Mesodermal cell (in vitro differentiated cells): ENCODE results near the gene ULBP3.

ENCODE experiments used
- H3K27ac ChIP-seq: 2 replicates; pipeline ENCODE4 v1.7.0; 2013; ENCODE audit warnings: mild to moderate bottlenecking, low read depth, low read length, moderate library complexity; ENCODE audit not compliant: severe bottlenecking
- H3K36me3 ChIP-seq: 2 replicates; pipeline ENCODE4 v1.7.1; 2013; ENCODE audit warnings: mild to moderate bottlenecking, low read length, moderate library complexity; ENCODE audit not compliant: control insufficient read depth, insufficient read depth
- H3K4me1 ChIP-seq: one replicate; pipeline ENCODE4 v1.7.1; 2013; ENCODE audit warnings: mild to moderate bottlenecking, low read length; ENCODE audit not compliant: insufficient read depth, control insufficient read depth, poor library complexity, severe bottlenecking
- H3K4me3 ChIP-seq: 2 replicates; pipeline ENCODE4 v1.7.0; 2013; ENCODE audit warnings: low read length, control low read depth, mild to moderate bottlenecking; ENCODE audit not compliant: insufficient read depth, poor library complexity, severe bottlenecking; ENCODE audit errors: extremely low read depth
- H3K9me3 ChIP-seq: 2 replicates; pipeline ENCODE4 v1.7.1; 2013; ENCODE audit warnings: mild to moderate bottlenecking, low read length, moderate library complexity; ENCODE audit not compliant: control insufficient read depth
- WGBS, 2 experiments: methylation state at CpG; one replicate each; pipeline ENCODE4 v1.1.5; 2013; ENCODE audit warnings: missing lambda C conversion rate in 2 of 2; ENCODE audit not compliant: insufficient coverage in 2 of 2; 5-methylcytosine and 5-hydroxymethylcytosine counted together

ULBP3 gene

GRCh38 chr6:150058986-150059385 lies 9.9 kb downstream of the ULBP3 start:
- H3K4me3 ChIP-seq: no peak overlapping the region
- H3K4me1 ChIP-seq: no peaks in the 10 kb centered on the region
- no peak overlapping the region for H3K27ac ChIP-seq
- no peaks in the 10 kb centered on the region for H3K9me3 ChIP-seq
- 94 to 96% methylated on average over 6 of the region's 6 CpGs for WGBS, 2 experiments
- H3K36me3 ChIP-seq: peaks cover 10% of the 10 kb centered on the region

- Histone ChIP-seq H3K4me1 (no peaks in the 10 kb centered on the region), H3K27ac (no peak overlapping the region), H3K4me3 (no peak overlapping the region), H3K36me3 (peaks cover 10% of the 10 kb centered on the region), H3K9me3 (no peaks in the 10 kb centered on the region)
- WGBS, 2 experiments: 92 to 94% methylated on average over 7 to 10 of the region's 14 CpGs
Observed at GRCh38 chr6:150058231-150058792, 10.6 kb downstream of the ULBP3 start.

GRCh38 chr6:150057501-150057951 lies 11.4 kb downstream of the ULBP3 start:
- WGBS, 2 experiments: 87 to 89% methylated on average over 26 to 28 of the region's 29 CpGs
- Histone ChIP-seq H3K4me3 (no peak overlapping the region), H3K4me1 (no peaks in the 10 kb centered on the region), H3K27ac (no peak overlapping the region), H3K36me3 (peaks cover 10% of the 10 kb centered on the region), H3K9me3 (no peaks in the 10 kb centered on the region)

DNA sequence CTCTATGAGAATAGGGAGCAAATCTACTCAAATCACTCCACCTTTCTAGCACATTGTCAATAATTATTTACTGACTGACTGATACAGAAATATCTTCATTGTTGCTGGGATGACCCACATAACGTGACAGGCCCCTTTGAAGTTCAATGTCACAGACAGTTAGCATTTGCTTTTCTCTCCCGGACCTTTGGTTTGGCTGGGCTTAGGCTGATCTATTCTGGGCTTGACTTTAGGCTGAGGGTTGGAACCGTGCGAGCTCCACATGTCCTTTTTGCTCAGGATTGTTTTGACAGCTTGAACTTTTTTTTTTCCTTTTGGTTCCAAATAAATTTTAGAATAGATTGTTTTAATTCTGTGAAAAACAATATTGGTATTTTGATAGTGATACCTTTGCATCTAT lies 12.0 kb downstream of the ULBP3 start:
- WGBS, 2 experiments: 74 to 88% methylated on average over 2 to 4 of the region's 4 CpGs
- H3K4me3 ChIP-seq: no peak overlapping the region

GRCh38 chr6:150056156-150056555 lies 12.8 kb downstream of the ULBP3 start:
- no peak overlapping the region for H3K4me3 ChIP-seq
- no peak overlapping the region for H3K27ac ChIP-seq
- H3K4me1 ChIP-seq: no peaks in the 10 kb centered on the region
- H3K9me3 ChIP-seq: no peaks in the 10 kb centered on the region
- 75 to 77% methylated on average over 10 to 12 of the region's 12 CpGs for WGBS, 2 experiments
- peaks cover 3% of the 10 kb centered on the region for H3K36me3 ChIP-seq

More for the DNA sequence above, 12.0 kb downstream of the ULBP3 start:
- no peaks in the 10 kb centered on the region for H3K9me3 ChIP-seq
- peaks cover 10% of the 10 kb centered on the region for H3K36me3 ChIP-seq
- H3K27ac ChIP-seq: no peak overlapping the region
- no peaks in the 10 kb centered on the region for H3K4me1 ChIP-seq

DNA sequence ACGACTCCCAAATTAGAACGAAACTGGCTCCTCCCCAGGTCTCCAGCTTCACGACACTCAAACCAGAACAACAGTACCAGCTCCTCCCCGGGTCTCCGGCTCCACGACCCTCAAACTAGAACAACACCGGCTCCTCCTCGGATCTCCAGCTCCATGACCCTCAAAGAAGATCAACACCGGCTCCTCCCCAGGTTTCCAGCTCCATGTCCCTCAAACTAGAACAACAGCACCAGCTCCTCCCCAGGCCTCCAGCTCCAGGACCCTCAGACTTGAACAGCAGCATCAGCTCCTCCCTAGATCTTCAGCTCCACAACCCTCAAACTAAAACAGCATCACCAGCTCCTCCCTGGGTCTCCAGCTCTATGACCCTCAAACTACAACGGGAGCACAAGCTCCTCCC lies 13.8 kb downstream of the ULBP3 start:
- H3K27ac ChIP-seq: no peak overlapping the region
- no peaks in the 10 kb centered on the region for H3K36me3 ChIP-seq
- 78 to 83% methylated on average over 9 to 10 of the region's 10 CpGs for WGBS, 2 experiments
- H3K9me3 ChIP-seq: no peaks in the 10 kb centered on the region
- no peaks in the 10 kb centered on the region for H3K4me1 ChIP-seq
- no peak overlapping the region for H3K4me3 ChIP-seq

DNA sequence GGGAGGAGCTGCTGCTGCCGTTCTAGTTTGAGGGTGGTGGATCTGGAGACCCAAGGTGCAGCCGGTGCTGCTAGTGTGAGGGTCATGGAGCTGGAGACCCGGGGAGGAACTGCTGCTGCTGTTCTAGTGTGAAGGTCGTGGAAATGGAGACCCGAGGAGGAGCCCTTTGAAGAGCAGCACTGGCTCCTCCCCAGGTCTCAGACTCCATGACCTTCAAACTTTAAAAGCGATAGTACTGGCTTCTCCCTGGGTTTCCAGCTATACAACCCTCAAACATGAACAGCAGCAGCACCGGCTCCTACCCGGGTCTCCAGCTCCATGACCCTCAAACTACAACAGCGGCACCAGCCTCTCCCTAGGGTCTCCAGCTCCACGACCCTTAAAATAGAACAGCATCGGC lies 15.5 kb downstream of the ULBP3 start:
- no peaks in the 10 kb centered on the region for H3K9me3 ChIP-seq
- H3K4me1 ChIP-seq: no peaks in the 10 kb centered on the region
- H3K36me3 ChIP-seq: no peaks in the 10 kb centered on the region
- no peak overlapping the region for H3K4me3 ChIP-seq
- 82 to 83% methylated on average over 7 to 11 of the region's 11 CpGs for WGBS, 2 experiments
- H3K27ac ChIP-seq: no peak overlapping the region

GRCh38 chr6:150050846-150051245 lies 18.1 kb downstream of the ULBP3 start:
- H3K36me3 ChIP-seq: no peaks in the 10 kb centered on the region
- no peak overlapping the region for H3K4me3 ChIP-seq
- H3K27ac ChIP-seq: no peak overlapping the region
- H3K9me3 ChIP-seq: no peaks in the 10 kb centered on the region
- no peaks in the 10 kb centered on the region for H3K4me1 ChIP-seq
- WGBS, 2 experiments: 43% methylated on average over 1 of the region's 4 CpGs; no CpG with 5 or more reads in 1 of the 2 experiments

DNA sequence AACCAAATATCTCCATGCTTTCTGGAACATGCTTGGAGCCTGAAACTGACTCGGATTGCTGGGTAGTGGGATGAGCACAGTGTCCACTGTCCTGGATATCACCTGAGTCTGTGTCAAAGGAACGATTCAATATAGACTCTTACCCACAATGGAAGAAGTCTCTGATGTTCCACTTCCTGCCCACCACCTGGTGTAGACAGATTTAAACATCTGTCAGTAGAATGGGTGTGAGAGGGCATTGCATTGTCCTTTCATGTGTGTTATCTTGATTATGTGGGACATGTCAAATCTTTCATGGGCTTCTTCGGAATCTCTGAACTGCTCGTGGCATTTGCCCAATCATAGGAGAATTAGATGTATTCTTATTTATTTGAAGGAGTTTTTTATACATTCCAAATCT lies 20.8 kb downstream of the ULBP3 start:
- 83% methylated on average over 2 of the region's 4 CpGs; no CpG with 5 or more reads in 1 of the 2 experiments for WGBS, 2 experiments
- Histone ChIP-seq H3K4me1 (no peaks in the 10 kb centered on the region), H3K36me3 (no peaks in the 10 kb centered on the region), H3K4me3 (no peak overlapping the region), H3K9me3 (no peaks in the 10 kb centered on the region), H3K27ac (no peak overlapping the region)

GRCh38 chr6:150046943-150047342 lies 22.0 kb downstream of the ULBP3 start:
- Histone ChIP-seq H3K27ac (no peak overlapping the region), H3K9me3 (no peaks in the 10 kb centered on the region), H3K4me3 (no peak overlapping the region), H3K36me3 (no peaks in the 10 kb centered on the region), H3K4me1 (no peaks in the 10 kb centered on the region)
- WGBS, 2 experiments: no CpG with 5 or more reads among the region's 1 CpG

GRCh38 chr6:150044621-150045145 lies 24.2 kb downstream of the ULBP3 start:
- Histone ChIP-seq H3K4me1 (no peaks in the 10 kb centered on the region), H3K9me3 (no peaks in the 10 kb centered on the region), H3K4me3 (no peak overlapping the region), H3K36me3 (no peaks in the 10 kb centered on the region), H3K27ac (no peak overlapping the region)
- WGBS, 2 experiments: 90 to 92% methylated on average over 6 to 9 of the region's 10 CpGs
